Endodermal cell (in vitro differentiated cells): ENCODE results near the gene NOS3. TPM values are rescaled to one million over a fixed set of nuclear protein-coding genes. Genes with fewer than 3 reads are reported as not detected.

Source experiments
- DNase-seq: peaks from one replicate; pipeline ENCODE4 v3.0.0-alpha.2; 2017
- H3K27ac ChIP-seq: 2 replicates; pipeline ENCODE4 v1.5.1; 2013; ENCODE audit warnings: mild to moderate bottlenecking, low read depth, low read length, moderate library complexity
- H3K27me3 ChIP-seq: 2 replicates; pipeline ENCODE4 v1.6.1; 2013; ENCODE audit warnings: mild to moderate bottlenecking, low read length, moderate library complexity; ENCODE audit not compliant: insufficient read depth, control insufficient read depth, poor library complexity, severe bottlenecking
- H3K36me3 ChIP-seq: 2 replicates; pipeline ENCODE4 v1.7.0; 2013; ENCODE audit warnings: mild to moderate bottlenecking, low read length, moderate library complexity; ENCODE audit not compliant: control insufficient read depth, insufficient read depth
- H3K4me1 ChIP-seq: one replicate; pipeline ENCODE4 v1.7.0; 2013; ENCODE audit warnings: low read length; ENCODE audit not compliant: control insufficient read depth, insufficient read depth
- H3K4me3 ChIP-seq: 2 replicates; pipeline ENCODE4 v1.5.1; 2013; ENCODE audit warnings: mild to moderate bottlenecking, low read length, moderate library complexity
- H3K9ac ChIP-seq: 2 replicates; pipeline ENCODE4 v1.6.1; 2013; ENCODE audit warnings: mild to moderate bottlenecking, low read length, moderate library complexity; ENCODE audit not compliant: poor library complexity, severe bottlenecking; ENCODE audit errors: extremely low read depth
- H3K9me3 ChIP-seq: 2 replicates; pipeline ENCODE4 v1.6.1; 2013; ENCODE audit warnings: mild to moderate bottlenecking, low read length, moderate library complexity; ENCODE audit not compliant: control insufficient read depth
- H3K27ac Mint-ChIP-seq: 2 replicates; pipeline ENCODE4 v1.8.0; 2020; ENCODE audit warnings: mixed read lengths
- H3K27me3 Mint-ChIP-seq: 2 replicates; pipeline ENCODE4 v1.8.0; 2021; ENCODE audit warnings: mild to moderate bottlenecking, mixed read lengths; ENCODE audit not compliant: insufficient read depth
- H3K36me3 Mint-ChIP-seq: 2 replicates; pipeline ENCODE4 v1.8.0; 2020; ENCODE audit warnings: low read depth, mixed read lengths
- H3K4me1 Mint-ChIP-seq: 2 replicates; pipeline ENCODE4 v1.8.0; 2020; ENCODE audit warnings: mixed read lengths
- H3K4me3 Mint-ChIP-seq: 2 replicates; pipeline ENCODE4 v1.8.0; 2020; ENCODE audit warnings: mild to moderate bottlenecking, moderate library complexity, mixed read lengths
- H3K9me3 Mint-ChIP-seq: 2 replicates; pipeline ENCODE4 v1.8.0; 2020; ENCODE audit warnings: mild to moderate bottlenecking, mixed read lengths
- WGBS, 2 experiments: methylation state at CpG; one replicate each; pipeline versions ENCODE4 v1.1.5 to v1.1.7; 2013; ENCODE audit warnings: missing lambda C conversion rate in 2 of 2, mixed read lengths in 1 of 2; ENCODE audit not compliant: insufficient coverage in 1 of 2, insufficient read length in 1 of 2; 5-methylcytosine and 5-hydroxymethylcytosine counted together
- total RNA-seq, 2 donors: library from RNA; stranded (reverse); fragmentation: NEBNext Ultra II Directional in 1 of 2; extraction: Animal tissue kit (Norgen Biotek cat#: 25700) in 1 of 2; gene quantifications; 2 replicates in 1 of 2; 3 replicates in 1 of 2; pipeline ENCODE4 v1.2.1, GENCODE V29; 2021
- TF ChIP-seq, protein P1 (sequence below): fragments of 200-600 bp; sonication (generic); conservative IDR thresholded peaks from 2 replicates; pipeline ENCODE4 v1.5.0; 2021; ENCODE audit warnings: antibody characterized with exemption, mild to moderate bottlenecking

The NOS3 gene
- total RNA-seq, 2 donors from 2014 or later: 2.3 to 9.1 TPM

DNA sequence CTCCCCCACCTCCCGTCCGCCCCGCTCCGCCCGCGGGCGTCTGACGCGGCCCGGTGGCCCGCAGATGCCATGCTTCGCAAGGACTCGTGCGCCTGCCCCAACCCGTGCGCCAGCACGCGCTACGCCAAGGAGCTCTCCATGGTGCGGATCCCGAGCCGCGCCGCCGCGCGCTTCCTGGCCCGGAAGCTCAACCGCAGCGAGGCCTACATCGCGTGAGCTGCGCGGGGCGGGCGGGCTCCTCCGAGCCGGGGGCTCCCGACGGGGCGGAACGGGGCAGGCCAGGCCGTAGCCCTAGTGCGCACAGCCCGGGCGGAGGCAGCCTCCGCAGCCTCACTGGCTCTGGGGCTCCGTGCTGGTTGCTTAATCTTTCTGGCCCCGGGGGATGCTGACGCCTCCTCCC, 60.3 kb downstream of the NOS3 start:
- Mint-ChIP-seq H3K4me3 (no peak overlapping the region), H3K27ac (no peak overlapping the region), H3K4me1 (no peaks in the 10 kb centered on the region), H3K27me3 (peaks cover 43% of the 10 kb centered on the region), H3K36me3 (peaks cover 7% of the 10 kb centered on the region), H3K9me3 (no peaks in the 10 kb centered on the region)
- Histone ChIP-seq H3K27ac (no peak overlapping the region), H3K27me3 (peaks cover 27% of the 10 kb centered on the region), H3K4me3 (no peak overlapping the region), H3K9me3 (no peaks in the 10 kb centered on the region), H3K36me3 (no peaks in the 10 kb centered on the region), H3K4me1 (no peaks in the 10 kb centered on the region), H3K9ac (no peak overlapping the region)
- peak; percentile 96 for DNase-seq
- 5 to 7% methylated on average over 31 to 50 of the region's 50 CpGs for WGBS, 2 experiments
- TF ChIP-seq, protein P1, sequence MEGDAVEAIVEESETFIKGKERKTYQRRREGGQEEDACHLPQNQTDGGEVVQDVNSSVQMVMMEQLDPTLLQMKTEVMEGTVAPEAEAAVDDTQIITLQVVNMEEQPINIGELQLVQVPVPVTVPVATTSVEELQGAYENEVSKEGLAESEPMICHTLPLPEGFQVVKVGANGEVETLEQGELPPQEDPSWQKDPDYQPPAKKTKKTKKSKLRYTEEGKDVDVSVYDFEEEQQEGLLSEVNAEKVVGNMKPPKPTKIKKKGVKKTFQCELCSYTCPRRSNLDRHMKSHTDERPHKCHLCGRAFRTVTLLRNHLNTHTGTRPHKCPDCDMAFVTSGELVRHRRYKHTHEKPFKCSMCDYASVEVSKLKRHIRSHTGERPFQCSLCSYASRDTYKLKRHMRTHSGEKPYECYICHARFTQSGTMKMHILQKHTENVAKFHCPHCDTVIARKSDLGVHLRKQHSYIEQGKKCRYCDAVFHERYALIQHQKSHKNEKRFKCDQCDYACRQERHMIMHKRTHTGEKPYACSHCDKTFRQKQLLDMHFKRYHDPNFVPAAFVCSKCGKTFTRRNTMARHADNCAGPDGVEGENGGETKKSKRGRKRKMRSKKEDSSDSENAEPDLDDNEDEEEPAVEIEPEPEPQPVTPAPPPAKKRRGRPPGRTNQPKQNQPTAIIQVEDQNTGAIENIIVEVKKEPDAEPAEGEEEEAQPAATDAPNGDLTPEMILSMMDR: no peak

DNA sequence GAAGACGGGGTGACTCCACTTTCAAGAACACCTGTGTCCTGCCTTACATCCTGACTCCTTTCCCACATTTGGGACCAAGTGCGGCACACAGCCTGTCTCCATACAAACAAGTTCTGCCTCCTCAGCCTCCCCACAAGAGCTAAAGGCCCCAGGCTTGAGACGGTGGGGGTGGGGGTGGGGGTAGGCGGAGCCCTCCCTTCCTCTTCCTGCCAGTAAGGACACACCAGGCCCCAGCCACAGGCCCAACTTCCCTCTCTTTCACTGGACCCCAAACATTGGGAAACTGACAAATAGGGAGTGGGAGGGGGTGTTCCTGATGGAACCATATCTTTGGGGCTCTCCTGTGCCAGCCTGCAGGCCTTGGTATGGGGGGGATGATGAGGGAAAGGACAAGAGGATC, 62.3 kb downstream of the NOS3 start:
- no peak overlapping the region for H3K27ac Mint-ChIP-seq
- 84 to 100% methylated on average over 1 to 3 of the region's 4 CpGs for WGBS, 2 experiments
- Histone ChIP-seq H3K4me1 (no peaks in the 10 kb centered on the region), H3K36me3 (no peaks in the 10 kb centered on the region), H3K27ac (no peak overlapping the region), H3K9ac (no peak overlapping the region), H3K27me3 (peaks cover 31% of the 10 kb centered on the region), H3K4me3 (no peak overlapping the region), H3K9me3 (no peaks in the 10 kb centered on the region)
- peaks cover 7% of the 10 kb centered on the region for H3K36me3 Mint-ChIP-seq
- no peak for DNase-seq
- H3K4me3 Mint-ChIP-seq: no peak overlapping the region
- TF ChIP-seq, protein P1: no peak
- peaks cover 11% of the 10 kb centered on the region for H3K4me1 Mint-ChIP-seq
- H3K9me3 Mint-ChIP-seq: no peaks in the 10 kb centered on the region
- peaks cover 54% of the 10 kb centered on the region for H3K27me3 Mint-ChIP-seq

- Mint-ChIP-seq H3K4me1 (peaks cover 17% of the 10 kb centered on the region), H3K36me3 (peaks cover 7% of the 10 kb centered on the region), H3K27ac (no peak overlapping the region), H3K9me3 (no peaks in the 10 kb centered on the region), H3K4me3 (no peak overlapping the region), H3K27me3 (peaks cover 51% of the 10 kb centered on the region)
- Histone ChIP-seq H3K36me3 (no peaks in the 10 kb centered on the region), H3K27ac (no peak overlapping the region), H3K9me3 (no peaks in the 10 kb centered on the region), H3K4me1 (peaks cover 5% of the 10 kb centered on the region), H3K9ac (no peak overlapping the region), H3K4me3 (no peak overlapping the region), H3K27me3 (peaks cover 31% of the 10 kb centered on the region)
- TF ChIP-seq, protein P1: no peak
- 87 to 90% methylated on average over 3 to 8 of the region's 8 CpGs for WGBS, 2 experiments
- no peak for DNase-seq
These were observed 62.9 kb downstream of the NOS3 start for GRCh38 chr7:151053751-151054150.
